Stimulated activated CD8-positive, alpha-beta memory T cell treated with anti-CD3 and anti-CD28 coated beads, Interleukin-15, amount 100 ng/mL, for 4 hours (primary cell): Measurements from ENCODE around the gene ACTL10.

ENCODE experiments used
- DNase-seq, 2 donors: peaks; one replicate each; pipeline ENCODE4 v3.0.0-alpha.2; 2020; ENCODE audit warnings: low read depth in 2 of 2

ACTL10 gene

GRCh38 chr20:33648396-33649004 is 18.2 kb upstream of the ACTL10 start:
- no peak for DNase-seq

DNA sequence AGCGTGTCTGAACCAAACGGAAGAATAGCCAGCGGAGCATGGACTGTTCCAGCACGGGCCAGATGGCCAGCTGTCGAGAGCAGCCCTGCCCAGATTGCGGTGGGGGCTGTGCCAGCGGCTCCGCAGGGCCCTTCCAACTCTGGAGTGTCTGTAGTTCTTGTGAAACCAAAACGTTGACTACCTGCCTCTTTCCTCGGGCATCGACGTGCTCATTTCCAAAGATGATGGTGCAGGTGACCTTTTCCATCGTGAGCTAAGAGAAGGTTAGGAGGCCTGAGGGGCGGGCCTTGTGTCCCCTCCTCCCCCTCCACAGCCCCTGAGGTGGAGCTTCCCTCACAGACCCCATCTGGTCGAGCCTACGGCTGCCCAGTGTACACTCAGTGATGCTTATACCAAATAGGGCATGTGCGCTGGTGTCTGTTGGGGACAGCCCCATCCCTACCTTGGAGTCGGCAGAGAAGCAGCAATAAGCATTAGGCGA is 17.5 kb upstream of the ACTL10 start:
- DNase-seq = no peak

DNA sequence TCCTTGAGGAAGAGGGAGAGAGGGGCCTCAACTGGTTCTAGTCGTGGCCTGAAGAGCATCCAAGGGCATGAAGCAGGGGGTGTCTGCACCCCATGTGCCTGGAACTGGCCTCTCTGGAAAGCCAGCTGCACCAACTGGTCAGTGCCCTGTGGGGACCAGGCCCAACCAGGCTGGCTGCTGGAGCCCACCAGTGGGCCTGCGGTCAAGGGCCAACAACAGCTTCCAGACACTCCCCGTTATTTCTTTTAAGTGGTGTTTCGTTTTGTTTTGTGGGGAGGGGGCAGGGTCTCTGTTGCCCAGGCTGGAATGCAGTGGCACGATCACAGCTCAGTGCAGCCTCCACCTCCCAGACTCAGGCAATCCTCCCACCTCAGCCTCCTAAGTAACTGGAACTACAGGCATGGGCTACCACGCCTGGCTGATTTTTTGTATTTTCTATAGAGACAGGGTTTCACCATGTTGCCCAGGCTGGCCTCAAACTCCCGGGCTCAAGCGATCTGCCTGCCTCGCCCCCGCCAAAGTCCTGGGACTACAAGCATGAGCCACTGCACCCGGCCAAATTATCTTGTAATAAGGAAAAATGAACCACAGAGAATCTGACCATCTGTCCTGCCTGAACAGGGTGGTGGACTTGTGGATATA is 16.5 kb upstream of the ACTL10 start:
- no peak for DNase-seq

DNA sequence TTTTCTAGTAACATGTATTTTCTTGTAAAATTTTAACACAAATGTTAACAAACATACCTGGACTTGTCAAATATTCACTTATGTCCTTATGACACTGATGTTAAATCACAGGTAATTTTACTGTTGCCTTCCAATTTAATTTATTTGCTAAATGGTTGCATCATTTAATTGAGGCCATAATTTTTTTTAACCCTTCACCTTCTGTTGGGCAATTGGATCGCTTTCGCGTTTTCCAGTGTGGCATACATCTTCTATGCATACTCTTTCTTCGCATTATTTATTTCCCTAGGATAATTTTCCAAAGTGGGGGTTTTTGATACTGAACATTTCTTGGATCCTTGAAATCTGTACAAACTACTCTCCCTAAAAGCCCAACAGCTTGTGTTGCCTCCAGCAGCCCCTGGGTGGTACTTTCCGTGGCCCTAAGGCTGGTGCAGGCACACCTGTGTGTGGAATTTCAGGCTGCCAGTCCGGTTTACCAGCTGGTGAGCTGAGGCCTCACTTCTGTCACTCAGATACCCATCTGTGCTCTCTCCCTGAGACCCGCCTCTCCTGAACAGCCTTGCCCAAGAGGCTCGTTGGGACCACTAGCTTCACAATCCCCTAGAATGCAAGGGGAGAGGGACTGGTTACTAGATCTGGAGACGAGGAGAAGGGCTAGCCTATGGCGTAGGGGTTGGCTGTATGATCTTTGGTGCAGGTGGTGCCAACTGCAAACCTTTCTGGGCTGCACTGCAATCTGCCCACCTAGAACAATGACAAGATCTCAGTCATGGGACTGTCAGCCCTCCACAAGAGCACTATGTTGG is 15.8 kb upstream of the ACTL10 start:
- DNase-seq = no peak

DNA sequence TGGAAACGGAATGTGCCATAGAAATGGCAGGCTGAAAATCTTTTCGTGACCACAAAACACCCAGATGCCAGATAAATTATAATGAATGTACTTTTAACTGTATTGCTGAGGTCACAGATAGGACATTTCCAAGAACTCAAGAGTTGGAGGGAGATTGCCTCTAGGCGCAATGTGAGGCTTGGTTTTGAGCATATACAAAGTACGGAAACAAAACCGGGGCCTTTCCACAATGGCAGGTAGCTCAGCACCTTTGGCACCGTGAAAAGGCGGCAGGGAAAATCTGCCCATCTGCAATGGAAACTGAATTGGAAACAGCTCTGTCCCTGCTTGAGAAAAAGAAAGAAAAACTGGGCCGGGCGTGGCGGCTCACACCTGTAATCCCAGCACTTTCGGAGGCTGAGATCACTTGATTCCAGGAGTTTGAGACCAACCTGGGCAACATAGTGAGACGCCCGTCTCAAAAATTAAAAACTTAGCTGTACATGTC is 15.1 kb upstream of the ACTL10 start:
- DNase-seq = no peak

- DNase-seq = no peak
Observed at GRCh38 chr20:33653218-33653899, 13.4 kb upstream of the ACTL10 start.

DNA sequence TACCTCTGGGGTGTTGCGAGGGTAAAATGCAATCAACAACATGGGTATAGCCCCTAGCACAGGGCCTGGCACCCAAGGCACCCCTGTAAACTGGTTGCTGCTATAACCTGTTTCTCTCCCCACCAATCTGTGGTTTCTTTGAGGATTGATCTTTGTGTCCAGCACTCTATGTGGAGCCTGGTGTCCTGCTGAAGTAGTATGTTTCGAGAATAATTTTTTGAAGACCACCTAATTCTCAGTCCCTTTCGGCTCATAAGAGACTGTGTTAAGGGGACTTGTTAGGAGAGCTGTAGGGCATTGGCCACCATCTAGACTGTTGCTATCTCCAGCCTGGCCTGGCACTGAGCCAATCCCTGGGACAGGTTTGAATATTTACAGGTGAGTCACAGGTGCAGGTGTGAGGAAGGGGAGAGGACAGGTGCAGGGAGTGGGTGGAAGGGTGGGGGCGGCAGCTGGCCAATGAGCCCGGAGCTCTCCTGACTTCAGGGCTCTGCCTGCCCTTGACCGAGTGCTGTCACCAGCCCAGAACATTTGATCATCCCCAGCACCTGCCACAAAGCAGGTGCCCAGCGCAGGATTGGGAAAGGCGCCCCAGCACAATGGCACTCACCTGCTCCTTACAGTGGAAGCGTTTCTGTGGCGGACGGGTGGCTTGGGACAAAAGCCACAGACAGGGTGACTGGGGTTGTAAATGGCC is 12.7 kb upstream of the ACTL10 start:
- no peak for DNase-seq

- DNase-seq = no peak
Observed at GRCh38 chr20:33654680-33655161, 12.0 kb upstream of the ACTL10 start.

DNA sequence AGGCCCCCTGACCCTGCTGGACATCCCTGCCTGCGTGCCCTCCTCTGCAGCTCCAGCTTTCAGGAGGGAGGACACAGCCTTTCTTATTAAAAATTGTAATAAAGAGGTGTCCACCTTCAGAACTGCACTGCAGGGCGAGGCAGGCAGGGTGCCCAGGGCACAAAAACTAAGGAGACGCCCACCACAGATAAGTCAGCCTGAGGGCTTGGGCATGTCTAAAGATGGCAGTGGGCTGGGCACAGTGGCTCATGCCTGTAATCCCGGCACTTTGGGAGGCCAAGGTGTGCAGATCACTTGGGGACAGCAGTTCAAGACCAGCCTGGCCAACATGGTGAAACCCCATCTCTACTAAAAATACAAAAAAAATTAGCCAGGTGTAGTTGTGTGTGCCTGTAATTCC is 11.6 kb upstream of the ACTL10 start:
- no peak for DNase-seq

- no peak for DNase-seq
Observed at GRCh38 chr20:33656010-33656782, 10.5 kb upstream of the ACTL10 start.

- no peak for DNase-seq
Observed at GRCh38 chr20:33656783-33657703, 9.7 kb upstream of the ACTL10 start.

GRCh38 chr20:33657704-33658095 is 9.0 kb upstream of the ACTL10 start:
- no peak for DNase-seq

- DNase-seq = no peak
Observed at GRCh38 chr20:33658510-33658909, 8.2 kb upstream of the ACTL10 start.

DNA sequence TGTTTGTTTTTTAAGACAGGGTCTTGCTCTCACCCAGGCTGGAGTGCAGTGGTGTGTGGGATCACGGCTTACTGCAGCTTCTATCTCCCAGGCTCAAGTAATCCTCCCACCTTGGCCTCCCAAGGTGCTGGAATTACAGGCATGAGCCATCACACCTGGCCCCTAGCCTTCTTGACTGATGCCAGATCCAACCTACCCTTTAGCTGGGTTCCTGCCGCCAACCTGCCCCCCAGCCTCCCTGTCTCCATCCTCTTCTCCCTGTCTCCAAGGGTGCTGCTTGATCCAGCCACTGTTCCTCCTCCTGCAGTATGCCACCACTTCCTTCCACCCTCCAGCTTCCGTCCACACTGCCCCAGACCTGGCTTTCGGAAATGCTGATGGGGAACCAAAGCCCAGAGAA is 7.8 kb upstream of the ACTL10 start:
- DNase-seq = no peak

DNA sequence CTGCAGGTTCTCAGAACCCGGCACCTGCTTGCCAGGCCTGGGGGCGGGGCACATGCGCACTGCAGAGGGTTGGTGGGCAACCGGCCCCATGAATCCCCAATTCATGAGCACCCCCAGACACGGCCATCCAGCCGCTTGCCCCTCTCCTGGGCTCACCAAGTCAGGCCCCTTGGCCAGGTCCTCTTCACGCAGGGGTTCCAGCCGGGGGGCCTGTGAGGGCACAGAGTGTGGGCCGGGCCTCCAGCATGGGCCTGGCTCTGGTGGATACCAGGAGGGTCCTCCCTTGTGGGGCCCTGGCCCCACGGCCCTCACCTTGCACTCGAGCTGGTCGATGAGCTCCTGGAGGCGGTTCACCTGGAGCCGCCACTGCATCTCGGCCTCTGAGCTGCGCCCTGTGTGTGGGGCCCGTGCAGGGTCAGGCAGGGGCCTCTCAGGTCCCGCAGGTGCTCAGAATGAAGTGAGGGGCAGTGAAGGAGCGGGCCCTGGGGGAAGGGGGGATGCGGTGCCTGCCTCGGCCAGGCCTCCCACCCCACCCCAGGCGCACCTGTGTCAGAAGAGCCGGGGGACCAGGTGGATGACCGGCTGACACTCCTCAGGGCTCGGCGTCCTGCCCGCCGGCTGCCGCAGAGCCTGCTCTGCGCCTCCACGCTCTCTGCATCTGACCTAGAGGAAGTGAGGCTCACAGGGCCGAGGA is 7.3 kb upstream of the ACTL10 start:
- no peak for DNase-seq

DNA sequence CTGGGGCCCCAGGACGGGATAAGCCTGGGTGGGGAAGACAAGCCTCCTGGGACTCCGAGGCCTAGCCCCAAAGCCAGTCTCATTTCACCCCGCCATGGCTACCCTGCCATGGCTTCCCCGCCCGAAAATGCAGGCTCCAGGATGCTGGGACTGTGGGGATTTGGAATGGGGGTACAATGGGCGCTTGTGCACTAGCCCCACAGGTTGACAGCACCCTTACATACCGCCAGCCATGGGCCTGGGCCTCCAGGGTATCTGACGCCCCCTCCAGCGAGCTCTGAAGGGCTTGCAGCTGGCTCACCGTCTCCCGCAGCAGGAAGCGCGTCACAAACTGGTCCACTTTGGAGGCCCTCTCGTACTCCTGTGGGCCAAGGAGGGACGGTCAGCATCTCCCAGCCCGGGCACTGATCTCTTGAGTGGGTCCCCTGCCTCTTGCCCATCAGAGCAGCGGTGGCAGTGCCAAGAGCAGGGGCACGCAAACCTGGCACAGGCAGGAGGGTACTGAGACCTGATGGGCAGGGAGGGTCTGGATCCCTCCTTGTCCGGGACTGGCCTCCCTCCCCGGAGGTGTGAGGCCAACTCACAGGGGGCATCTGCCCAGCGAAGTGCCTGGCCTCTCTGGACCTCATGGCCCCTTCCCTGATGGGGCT is 6.6 kb upstream of the ACTL10 start:
- DNase-seq = no peak

GRCh38 chr20:33660685-33661058 is 6.1 kb upstream of the ACTL10 start:
- no peak for DNase-seq

DNA sequence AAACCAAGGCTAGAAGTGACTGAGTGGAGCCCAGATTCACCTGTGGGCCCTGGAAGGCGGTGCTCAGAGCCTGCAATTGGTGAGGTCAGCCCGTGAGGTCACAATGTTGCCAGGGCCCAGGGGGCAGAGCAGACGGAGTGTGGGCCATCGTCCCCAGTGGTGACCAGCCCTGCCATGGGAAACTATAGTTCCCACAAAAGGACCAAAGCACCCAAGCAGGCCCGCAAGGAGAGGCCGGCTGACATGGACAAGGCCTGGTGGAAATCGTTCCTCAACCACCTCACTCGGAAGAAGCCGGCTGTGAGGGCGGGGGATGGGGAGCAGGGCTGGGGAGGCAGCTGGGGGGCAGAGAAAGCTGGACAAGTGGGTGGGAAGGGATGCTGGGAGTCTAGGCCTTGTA is 4.6 kb upstream of the ACTL10 start, which contains the start of gene C20orf144:
Gene C20orf144, plus strand, starts transcription at position 156 of the 400 bp plus-strand sequence. Its CDS starts 19 bp downstream, at position 175.
- DNase-seq = no peak
